ENCODE data around the gene DENND10.
"Not testable (repeated sequence)": the region's sequence is repeated elsewhere in the genome, so short reads cannot be mapped to it uniquely, and the experiment has no call there.

The DENND10 gene

DNA sequence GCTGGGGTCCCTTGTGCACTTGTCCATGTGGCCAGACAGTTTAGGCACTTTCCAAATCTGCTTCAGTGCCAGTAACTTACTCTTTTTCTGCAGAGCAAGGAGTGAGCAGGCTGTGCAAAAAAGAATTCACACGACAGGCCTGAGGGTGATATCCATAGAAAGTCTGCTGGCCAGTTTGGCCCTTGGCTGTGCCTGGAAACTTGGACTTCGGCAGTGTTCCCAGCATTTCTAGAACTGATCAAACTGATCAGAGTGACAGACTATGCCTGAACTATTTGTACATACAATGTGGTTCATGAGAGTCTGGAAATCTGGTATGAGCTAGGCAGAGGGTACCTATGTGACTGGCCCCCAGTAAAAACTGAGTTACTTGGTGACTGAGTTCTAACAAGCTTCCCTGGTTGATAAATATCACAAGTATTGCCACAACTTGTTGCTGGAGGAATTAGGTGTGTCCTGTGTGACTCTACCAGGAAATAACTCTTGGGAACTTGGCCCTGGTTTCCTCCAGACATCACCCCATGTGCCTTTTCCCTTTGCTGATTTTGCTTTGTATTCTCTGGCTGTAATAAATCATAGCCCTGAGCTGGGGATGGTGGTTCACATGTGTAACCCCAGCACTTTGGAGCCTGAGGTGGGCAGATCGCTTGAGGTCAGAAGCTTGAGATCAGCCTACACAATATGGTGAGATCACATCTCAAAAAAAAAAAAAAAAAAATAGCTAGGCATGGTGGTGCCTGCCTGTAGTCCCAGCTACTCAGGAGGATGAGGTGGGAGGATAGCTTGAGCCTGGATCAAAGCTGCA lies 3.3 kb upstream of the DENND10 start:
- TF ChIP-seq CTCF (IDR thresholded peaks at IDR 0.05; ENCODE audit: insufficient read depth, low read depth, low read length, missing control alignments) = no peak
- DNase-seq (ENCODE audit: low read depth) = peak; percentile 93

GRCh38 chr10:119101366-119102098 lies 2.4 kb upstream of the DENND10 start:
- peak; percentile 79 for DNase-seq (ENCODE audit: low read depth)
- no peak for TF ChIP-seq CTCF (IDR thresholded peaks at IDR 0.05; ENCODE audit: insufficient read depth, low read depth, low read length, missing control alignments)
- no peak overlapping the region for H3K4me3 ChIP-seq (ENCODE audit: low read length)

More for the DNA sequence above, 3.3 kb upstream of the DENND10 start:
- no peak overlapping the region for H3K4me3 ChIP-seq (ENCODE audit: low read length)

DNA sequence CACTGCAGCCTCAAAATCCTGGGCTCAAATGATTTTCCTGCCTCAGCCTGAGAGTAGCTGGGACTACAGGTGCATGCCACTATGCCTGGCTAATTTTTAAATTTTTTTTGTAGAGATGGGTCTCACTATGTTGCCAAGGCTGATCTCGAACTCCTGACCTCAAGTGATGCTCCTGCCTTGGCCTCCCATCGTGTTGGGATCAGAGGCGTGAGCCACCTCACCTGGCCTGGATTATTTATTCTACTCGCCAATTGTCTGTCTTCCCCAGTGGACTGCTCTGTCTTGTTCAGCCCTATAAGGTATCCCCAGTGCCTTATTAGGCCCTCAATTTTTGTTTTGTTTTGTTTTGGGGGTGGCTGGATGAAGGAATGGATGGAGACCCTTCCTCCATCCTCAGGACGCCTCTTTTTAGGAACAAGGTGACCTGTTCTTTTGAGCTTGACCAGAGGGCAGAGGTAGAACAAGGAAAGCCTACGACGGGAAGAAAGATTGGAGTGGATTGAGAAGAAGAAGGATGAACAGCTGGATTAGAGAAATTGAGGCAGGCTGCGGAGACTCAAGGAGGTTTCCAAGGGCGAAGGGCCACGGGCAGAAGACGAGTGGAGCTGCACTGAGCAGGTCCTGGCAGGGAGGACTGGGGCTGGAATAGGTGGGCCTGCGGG lies 541 bp upstream of the DENND10 start:
- no peak for DNase-seq (ENCODE audit: low read depth)
- no peak overlapping the region for H3K4me3 ChIP-seq (ENCODE audit: low read length)
- no peak for TF ChIP-seq CTCF (IDR thresholded peaks at IDR 0.05; ENCODE audit: insufficient read depth, low read depth, low read length, missing control alignments)

- no peak for DNase-seq (ENCODE audit: low read depth)
- no peak for TF ChIP-seq CTCF (IDR thresholded peaks at IDR 0.05; ENCODE audit: insufficient read depth, low read depth, low read length, missing control alignments)
- peak overlapping the region; percentile 72 for H3K4me3 ChIP-seq (ENCODE audit: low read length)
Measured at GRCh38 chr10:119104654-119105015, 722 bp downstream of the DENND10 start.

DNA sequence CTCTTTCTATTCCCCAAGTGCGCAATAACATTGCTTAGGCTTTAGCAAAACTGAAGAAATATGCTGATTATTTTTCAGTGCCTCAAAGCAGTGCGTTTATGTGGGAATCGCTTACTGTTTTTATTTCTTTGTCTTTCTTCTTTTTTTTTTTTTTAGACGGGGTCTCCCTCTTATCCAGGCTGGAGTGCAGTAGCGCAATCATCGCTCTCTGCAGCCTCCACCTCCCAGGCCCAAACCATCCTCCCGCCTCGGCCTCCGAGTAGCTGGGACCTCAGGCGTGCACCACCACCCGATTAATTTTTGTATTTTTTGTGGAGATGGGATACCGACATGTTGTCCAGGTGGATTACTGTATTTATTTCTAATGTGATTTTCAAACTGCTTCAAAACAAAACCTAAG lies 1.2 kb downstream of the DENND10 start:
- H3K4me3 ChIP-seq (ENCODE audit: low read length) = peak overlapping the region; percentile 72
- TF ChIP-seq CTCF (IDR thresholded peaks at IDR 0.05; ENCODE audit: insufficient read depth, low read depth, low read length, missing control alignments) = no peak
- DNase-seq (ENCODE audit: low read depth) = no peak

DNA sequence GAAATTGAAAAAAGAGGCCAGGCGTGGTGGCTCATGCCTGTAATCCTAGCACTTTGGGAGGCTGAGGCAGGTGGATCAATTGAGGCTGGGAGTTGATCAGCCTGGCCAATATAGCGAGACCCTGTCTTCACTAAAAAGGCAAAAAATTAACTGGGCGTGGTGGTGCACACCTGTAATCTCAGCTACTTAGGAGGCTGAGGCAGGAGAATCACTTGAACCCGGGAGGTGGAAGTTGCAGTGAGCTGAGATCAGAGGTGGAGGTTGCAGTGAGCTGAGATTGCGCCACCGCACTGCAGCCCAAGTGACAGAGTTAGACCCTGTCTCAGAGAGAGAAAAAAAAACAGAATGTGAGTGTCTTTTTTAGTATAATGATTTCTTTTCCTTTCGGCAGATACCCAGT lies 2.0 kb downstream of the DENND10 start:
- not testable (repeated sequence) for DNase-seq (ENCODE audit: low read depth); H3K4me3 ChIP-seq (ENCODE audit: low read length)

DNA sequence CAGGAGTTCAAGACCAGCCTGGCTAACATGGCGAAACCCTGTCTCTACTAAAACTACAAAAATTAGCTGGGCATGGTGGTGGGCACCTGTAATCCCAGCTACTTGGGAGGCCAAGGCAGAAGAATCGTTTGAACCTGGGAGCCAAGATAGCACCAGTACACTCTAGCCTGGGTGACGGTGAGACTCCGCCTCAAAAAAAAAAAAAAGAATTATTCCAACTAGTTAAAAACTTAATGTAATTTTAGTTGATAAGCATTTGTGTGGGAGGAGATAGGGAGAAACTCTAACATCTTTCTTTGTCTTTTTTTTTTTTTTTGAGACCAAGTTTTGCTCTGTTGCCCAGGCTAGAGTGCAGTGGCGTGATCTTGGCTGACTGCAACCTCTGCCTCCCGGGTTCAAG lies 3.2 kb downstream of the DENND10 start:
- DNase-seq (ENCODE audit: low read depth); H3K4me3 ChIP-seq (ENCODE audit: low read length): not testable (repeated sequence)

DNA sequence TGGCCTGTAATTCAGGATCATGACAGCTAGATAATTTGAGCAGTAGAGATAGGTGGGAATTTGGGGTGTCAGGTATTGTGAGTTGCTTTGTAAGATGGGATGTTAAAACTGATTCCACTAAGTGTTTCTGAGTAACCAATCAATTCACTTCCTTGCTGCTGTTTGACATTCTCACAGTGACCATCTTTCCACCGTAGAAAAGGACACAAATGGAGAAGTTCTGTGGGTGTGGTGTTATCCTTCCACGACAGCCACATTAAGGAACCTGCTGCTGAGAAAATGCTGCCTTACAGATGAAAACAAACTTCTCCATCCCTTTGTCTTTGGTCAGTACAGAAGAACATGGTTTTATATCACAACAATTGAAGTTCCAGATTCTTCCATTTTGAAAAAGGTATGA lies 3.9 kb downstream of the DENND10 start:
- not testable (repeated sequence) for DNase-seq (ENCODE audit: low read depth); H3K4me3 ChIP-seq (ENCODE audit: low read length)
